Ishikawa (cell line): Measurements from ENCODE around the gene COL6A6.

Experiments used
- CREB1 ChIP-seq: IDR thresholded peaks from 2 replicates; pipeline ENCODE4 v1.6.1; 2012; ENCODE audit warnings: low read depth
- EGR1 ChIP-seq: IDR thresholded peaks from 2 replicates; pipeline ENCODE4 v1.6.1; 2012
- EP300 ChIP-seq: IDR thresholded peaks from 2 replicates; pipeline ENCODE4 v1.6.1; 2012; ENCODE audit warnings: borderline replicate concordance
- FOXM1 ChIP-seq: IDR thresholded peaks from 2 replicates; pipeline ENCODE4 v1.6.1; 2012; ENCODE audit warnings: low read depth, borderline replicate concordance
- RAD21 ChIP-seq: IDR thresholded peaks from 2 replicates; pipeline ENCODE4 v1.6.1; 2012; ENCODE audit warnings: low read depth
- TAF1 ChIP-seq: IDR thresholded peaks from 2 replicates; pipeline ENCODE4 v1.6.1; 2012; ENCODE audit warnings: low read depth, mild to moderate bottlenecking
- TEAD4 ChIP-seq: IDR thresholded peaks from 2 replicates; pipeline ENCODE4 v1.6.1; 2012
- YY1 ChIP-seq: IDR thresholded peaks from 2 replicates; pipeline ENCODE4 v1.6.1; 2012; ENCODE audit warnings: low read depth
- TF ChIP-seq, protein P1 (sequence below): IDR thresholded peaks from 2 replicates; pipeline ENCODE4 v1.6.1; 2012
- TF ChIP-seq, protein P2 (sequence below): IDR thresholded peaks from 2 replicates; pipeline ENCODE4 v1.6.1; 2012

DNA sequence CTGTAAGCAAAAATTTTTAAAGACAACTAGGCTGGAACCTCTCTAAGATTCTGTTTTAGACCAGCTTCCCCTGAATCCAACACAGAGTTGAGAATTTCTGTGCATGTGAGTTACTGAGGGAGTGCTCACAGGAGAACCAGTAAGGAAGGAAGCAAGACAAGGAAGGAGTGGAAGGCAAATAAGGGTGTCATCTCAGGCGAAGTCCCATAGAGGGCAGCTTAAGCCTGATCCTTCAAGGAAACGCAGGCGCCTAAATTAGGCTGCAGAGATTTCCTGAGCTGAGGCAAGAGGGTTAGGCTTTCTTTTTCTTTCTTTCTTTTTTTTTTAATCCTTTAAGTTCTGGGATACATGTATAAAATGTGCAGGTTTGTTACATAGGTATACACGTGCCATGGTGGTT is 36.2 kb upstream of the COL6A6 start:
- TF ChIP-seq TEAD4, result no peak
- no peak for TF ChIP-seq CREB1
- no peak for TF ChIP-seq TAF1
- no peak for TF ChIP-seq EP300
- peak; percentile 45 for TF ChIP-seq RAD21
- TF ChIP-seq, protein P1, sequence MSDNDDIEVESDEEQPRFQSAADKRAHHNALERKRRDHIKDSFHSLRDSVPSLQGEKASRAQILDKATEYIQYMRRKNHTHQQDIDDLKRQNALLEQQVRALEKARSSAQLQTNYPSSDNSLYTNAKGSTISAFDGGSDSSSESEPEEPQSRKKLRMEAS, result no peak
- TF ChIP-seq, protein P2, sequence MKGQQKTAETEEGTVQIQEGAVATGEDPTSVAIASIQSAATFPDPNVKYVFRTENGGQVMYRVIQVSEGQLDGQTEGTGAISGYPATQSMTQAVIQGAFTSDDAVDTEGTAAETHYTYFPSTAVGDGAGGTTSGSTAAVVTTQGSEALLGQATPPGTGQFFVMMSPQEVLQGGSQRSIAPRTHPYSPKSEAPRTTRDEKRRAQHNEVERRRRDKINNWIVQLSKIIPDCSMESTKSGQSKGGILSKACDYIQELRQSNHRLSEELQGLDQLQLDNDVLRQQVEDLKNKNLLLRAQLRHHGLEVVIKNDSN, result no peak
- TF ChIP-seq EGR1, result no peak
- TF ChIP-seq FOXM1, result no peak
- no peak for TF ChIP-seq YY1
